KOPT-K1 (cell line): ENCODE data around the gene ACSM3.
A peak's percentile ranks its signal among the peaks of the same experiment; 100 is the strongest.
"Not testable (repeated sequence)": the region's sequence is repeated elsewhere in the genome, so short reads cannot be mapped to it uniquely, and the experiment has no call there.

Source experiments
- H3K27ac ChIP-seq: fragments of 200-600 bp; sonication (generic); 2 replicates; pipeline ENCODE4 v1.5.1; 2016; ENCODE audit warnings: antibody characterized with exemption, mild to moderate bottlenecking, low read depth, low read length; ENCODE audit not compliant: poor library complexity, severe bottlenecking
- H3K36me3 ChIP-seq: fragments of 200-600 bp; sonication (generic); 2 replicates; pipeline ENCODE4 v1.5.1; 2017; ENCODE audit warnings: antibody characterized with exemption, mild to moderate bottlenecking, low read length, moderate library complexity; ENCODE audit not compliant: insufficient read depth
- H3K9me3 ChIP-seq: fragments of 200-600 bp; sonication (generic); 2 replicates; pipeline ENCODE4 v1.5.1; 2017; ENCODE audit warnings: antibody characterized with exemption, low read length, mild to moderate bottlenecking; ENCODE audit not compliant: insufficient read depth, poor library complexity, severe bottlenecking

ACSM3 gene

GRCh38 chr16:20768121-20768520, 4.3 kb downstream of the ACSM3 start:
- Histone ChIP-seq H3K27ac (no peak overlapping the region), H3K36me3 (no peaks in the 10 kb centered on the region), H3K9me3 (peaks cover 4% of the 10 kb centered on the region)

GRCh38 chr16:20768818-20769217, 5.0 kb downstream of the ACSM3 start:
- Histone ChIP-seq H3K9me3 (no peaks in the 10 kb centered on the region), H3K36me3 (no peaks in the 10 kb centered on the region), H3K27ac (no peak overlapping the region)

GRCh38 chr16:20773679-20774078, 9.9 kb downstream of the ACSM3 start:
- Histone ChIP-seq H3K9me3 (no peaks in the 10 kb centered on the region), H3K36me3 (no peaks in the 10 kb centered on the region), H3K27ac (no peak overlapping the region)

- Histone ChIP-seq H3K9me3 (no peaks in the 10 kb centered on the region), H3K36me3 (no peaks in the 10 kb centered on the region), H3K27ac (no peak overlapping the region)
These were observed 11.0 kb downstream of the ACSM3 start for GRCh38 chr16:20774703-20775362.

GRCh38 chr16:20781697-20782096, 17.9 kb downstream of the ACSM3 start:
- Histone ChIP-seq H3K27ac (no peak overlapping the region), H3K36me3 (no peaks in the 10 kb centered on the region), H3K9me3 (no peaks in the 10 kb centered on the region)

- Histone ChIP-seq H3K27ac (no peak overlapping the region), H3K9me3 (no peaks in the 10 kb centered on the region), H3K36me3 (no peaks in the 10 kb centered on the region)
These were observed 18.7 kb downstream of the ACSM3 start for GRCh38 chr16:20782470-20782869.

- Histone ChIP-seq H3K9me3 (no peaks in the 10 kb centered on the region), H3K36me3 (no peaks in the 10 kb centered on the region), H3K27ac (no peak overlapping the region)
These were observed 20.4 kb downstream of the ACSM3 start for GRCh38 chr16:20784204-20784603.

GRCh38 chr16:20789130-20789529, 25.3 kb downstream of the ACSM3 start:
- H3K27ac ChIP-seq: no peak overlapping the region
- no peaks in the 10 kb centered on the region for H3K36me3 ChIP-seq
- H3K9me3 ChIP-seq: no peaks in the 10 kb centered on the region

GRCh38 chr16:20791923-20792612, 28.3 kb downstream of the ACSM3 start:
- Histone ChIP-seq H3K9me3 (no peaks in the 10 kb centered on the region), H3K27ac (no peak overlapping the region), H3K36me3 (peaks cover 24% of the 10 kb centered on the region)

GRCh38 chr16:20798364-20798763, 34.5 kb downstream of the ACSM3 start:
- Histone ChIP-seq H3K36me3 (peaks cover 73% of the 10 kb centered on the region), H3K9me3 (no peaks in the 10 kb centered on the region), H3K27ac (no peak overlapping the region)

- no peak overlapping the region for H3K27ac ChIP-seq
- H3K9me3 ChIP-seq: no peaks in the 10 kb centered on the region
- H3K36me3 ChIP-seq: peaks cover 71% of the 10 kb centered on the region
These were observed 35.8 kb downstream of the ACSM3 start for GRCh38 chr16:20799599-20799998.

GRCh38 chr16:20801278-20801677, 37.5 kb downstream of the ACSM3 start:
- H3K36me3 ChIP-seq: peaks cover 55% of the 10 kb centered on the region
- H3K9me3 ChIP-seq: no peaks in the 10 kb centered on the region
- no peak overlapping the region for H3K27ac ChIP-seq

- Histone ChIP-seq H3K36me3 (peaks cover 40% of the 10 kb centered on the region), H3K27ac (no peak overlapping the region), H3K9me3 (no peaks in the 10 kb centered on the region)
These were observed 39.4 kb downstream of the ACSM3 start for GRCh38 chr16:20803192-20803560.

GRCh38 chr16:20803561-20804214, 39.9 kb downstream of the ACSM3 start:
- Histone ChIP-seq H3K27ac (no peak overlapping the region), H3K9me3 (no peaks in the 10 kb centered on the region)

GRCh38 chr16:20805684-20806167, 41.9 kb downstream of the ACSM3 start:
- peak overlapping the region; percentile 98 for H3K27ac ChIP-seq

More at GRCh38 chr16:20803561-20804214, 39.9 kb downstream of the ACSM3 start:
- peaks cover 35% of the 10 kb centered on the region for H3K36me3 ChIP-seq

More at GRCh38 chr16:20805684-20806167, 41.9 kb downstream of the ACSM3 start:
- peaks cover 18% of the 10 kb centered on the region for H3K36me3 ChIP-seq
- H3K9me3 ChIP-seq: not testable (repeated sequence)
